C4-2B (cell line): ENCODE data around the gene AHNAK.

ENCODE experiments used
- ZFX ChIP-seq: fragments of 450-650 bp; IDR thresholded peaks from 2 replicates; pipeline ENCODE4 v1.6.1; 2017
- TF ChIP-seq, protein P1 (sequence below): fragments of 450-650 bp; conservative IDR thresholded peaks from 2 replicates; pipeline ENCODE4 v1.5.1; 2017; ENCODE audit warnings: mild to moderate bottlenecking

DNA sequence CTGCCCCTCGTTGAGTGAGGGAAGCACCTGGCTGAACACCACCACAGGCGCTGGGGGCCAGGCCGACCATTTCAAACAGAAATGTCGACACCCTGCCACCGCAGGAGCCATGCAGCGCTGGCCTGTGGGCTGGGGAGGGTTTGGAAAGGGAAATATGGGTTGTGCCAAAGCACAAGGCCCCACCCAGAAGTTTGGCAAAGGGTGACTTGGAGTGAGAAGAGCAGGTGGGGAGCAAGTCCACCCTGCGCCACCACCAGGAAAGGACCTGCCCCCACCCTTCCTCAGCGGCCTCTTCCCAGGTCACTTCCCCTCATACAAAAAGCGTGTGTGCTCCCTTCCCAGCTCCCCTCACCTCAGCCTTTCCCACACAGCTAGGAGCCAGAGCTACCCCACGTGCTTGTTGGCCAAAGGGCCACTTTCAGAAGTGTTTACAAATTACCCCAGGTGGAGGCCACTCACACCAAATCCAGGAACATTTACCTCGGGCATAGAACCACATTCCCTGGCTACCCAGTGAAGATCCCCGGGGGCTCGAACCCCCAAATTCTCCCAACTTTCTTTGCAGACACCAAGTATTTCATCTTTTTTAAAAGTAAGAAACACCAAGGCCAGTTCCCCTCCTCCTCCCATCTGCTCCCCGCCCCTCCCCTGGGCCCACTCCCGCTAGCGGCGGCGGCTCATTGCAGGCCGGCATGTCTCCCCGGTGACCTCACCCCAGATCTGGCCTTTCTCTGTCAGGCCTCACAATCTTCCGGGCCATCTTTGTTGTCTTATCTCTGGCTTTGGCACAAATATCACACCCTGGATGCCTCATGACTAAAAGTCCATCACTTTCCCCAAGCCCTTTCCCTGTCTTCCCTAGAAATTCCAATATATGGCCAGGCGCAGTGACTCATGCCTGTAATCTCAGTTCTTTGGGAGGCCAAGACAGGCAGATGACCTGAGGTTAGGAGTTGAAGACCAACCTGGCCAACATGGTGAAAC lies 148.3 kb downstream of the AHNAK start:
- TF ChIP-seq, protein P1, sequence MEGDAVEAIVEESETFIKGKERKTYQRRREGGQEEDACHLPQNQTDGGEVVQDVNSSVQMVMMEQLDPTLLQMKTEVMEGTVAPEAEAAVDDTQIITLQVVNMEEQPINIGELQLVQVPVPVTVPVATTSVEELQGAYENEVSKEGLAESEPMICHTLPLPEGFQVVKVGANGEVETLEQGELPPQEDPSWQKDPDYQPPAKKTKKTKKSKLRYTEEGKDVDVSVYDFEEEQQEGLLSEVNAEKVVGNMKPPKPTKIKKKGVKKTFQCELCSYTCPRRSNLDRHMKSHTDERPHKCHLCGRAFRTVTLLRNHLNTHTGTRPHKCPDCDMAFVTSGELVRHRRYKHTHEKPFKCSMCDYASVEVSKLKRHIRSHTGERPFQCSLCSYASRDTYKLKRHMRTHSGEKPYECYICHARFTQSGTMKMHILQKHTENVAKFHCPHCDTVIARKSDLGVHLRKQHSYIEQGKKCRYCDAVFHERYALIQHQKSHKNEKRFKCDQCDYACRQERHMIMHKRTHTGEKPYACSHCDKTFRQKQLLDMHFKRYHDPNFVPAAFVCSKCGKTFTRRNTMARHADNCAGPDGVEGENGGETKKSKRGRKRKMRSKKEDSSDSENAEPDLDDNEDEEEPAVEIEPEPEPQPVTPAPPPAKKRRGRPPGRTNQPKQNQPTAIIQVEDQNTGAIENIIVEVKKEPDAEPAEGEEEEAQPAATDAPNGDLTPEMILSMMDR, result no peak
- TF ChIP-seq ZFX, result no peak
